GM21786 (cell line): ENCODE data around the gene CHRM4.

Experiments
- ATAC-seq: cut with Tn5 transposase; IDR thresholded peaks from one replicate; pipeline ENCODE4 v1.9.1; 2021; ENCODE audit not compliant: unreplicated experiment

Gene CHRM4

DNA sequence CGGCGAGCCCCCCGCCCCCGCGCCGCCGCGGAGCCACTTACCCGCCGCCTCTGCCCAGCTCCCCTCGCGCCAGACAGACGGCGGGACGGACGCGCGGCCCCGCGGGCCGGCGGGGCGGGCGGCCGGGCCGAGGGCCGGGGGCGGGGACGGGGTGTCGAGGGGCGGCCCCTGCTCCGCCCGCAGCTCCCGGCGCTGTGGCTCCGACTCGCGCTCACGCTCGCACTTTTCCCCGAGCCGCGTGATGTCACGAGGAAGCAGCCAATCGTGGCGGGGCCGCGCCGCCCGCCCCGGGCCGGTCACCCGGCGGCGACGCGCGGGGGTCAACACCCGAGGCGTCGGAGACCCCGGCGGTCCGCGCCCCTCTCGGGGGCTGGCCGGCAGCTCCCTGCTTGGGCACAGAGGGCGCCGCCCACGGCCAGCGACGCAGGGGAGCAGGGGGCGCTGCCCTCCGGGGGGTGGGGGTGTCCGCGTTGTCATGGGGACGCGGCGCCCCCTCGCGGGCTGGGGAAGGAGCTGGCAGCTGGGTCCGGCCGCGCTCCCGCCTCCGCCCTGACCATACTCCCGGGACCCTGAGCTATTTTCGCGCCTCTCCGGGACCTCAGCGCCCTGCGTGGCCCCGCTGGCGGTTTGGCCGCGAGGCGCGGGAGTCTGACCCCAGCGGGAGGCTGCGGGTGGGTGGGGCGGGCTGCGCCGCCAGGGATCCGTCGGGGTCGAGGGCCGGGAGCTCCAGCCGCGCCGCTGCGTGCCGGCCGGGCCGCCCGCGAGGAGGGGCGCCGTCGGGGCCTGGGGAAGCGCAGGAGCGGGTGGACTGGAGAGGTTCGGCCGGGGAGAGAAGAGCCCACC, at the start of gene CHRM4:
Gene CHRM4 (minus strand): TSS at position 199 of the 843 bp plus-strand sequence. CDS start 5,219 bp downstream, outside the sequence.
- no peak for ATAC-seq

DNA sequence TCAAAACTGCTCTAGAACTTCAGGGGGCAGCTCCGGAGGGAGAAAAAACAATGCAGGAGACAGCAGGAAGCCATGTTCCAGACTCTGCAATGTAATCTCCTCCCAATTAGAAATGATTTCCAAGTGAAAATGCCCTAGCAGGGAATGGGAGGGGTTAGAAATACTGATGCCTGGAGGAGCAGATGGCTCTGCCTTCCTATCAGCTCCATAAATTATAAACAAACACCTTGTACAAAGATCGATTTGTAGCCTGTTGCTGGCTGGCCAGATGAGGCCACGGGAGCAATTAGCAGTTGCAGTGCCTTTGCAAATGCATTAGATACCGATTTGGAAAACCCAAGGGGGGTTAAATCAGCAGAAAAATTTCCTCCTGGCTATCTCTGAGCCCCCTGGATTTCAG, 46.6 kb upstream of the CHRM4 start:
- ATAC-seq = no peak

DNA sequence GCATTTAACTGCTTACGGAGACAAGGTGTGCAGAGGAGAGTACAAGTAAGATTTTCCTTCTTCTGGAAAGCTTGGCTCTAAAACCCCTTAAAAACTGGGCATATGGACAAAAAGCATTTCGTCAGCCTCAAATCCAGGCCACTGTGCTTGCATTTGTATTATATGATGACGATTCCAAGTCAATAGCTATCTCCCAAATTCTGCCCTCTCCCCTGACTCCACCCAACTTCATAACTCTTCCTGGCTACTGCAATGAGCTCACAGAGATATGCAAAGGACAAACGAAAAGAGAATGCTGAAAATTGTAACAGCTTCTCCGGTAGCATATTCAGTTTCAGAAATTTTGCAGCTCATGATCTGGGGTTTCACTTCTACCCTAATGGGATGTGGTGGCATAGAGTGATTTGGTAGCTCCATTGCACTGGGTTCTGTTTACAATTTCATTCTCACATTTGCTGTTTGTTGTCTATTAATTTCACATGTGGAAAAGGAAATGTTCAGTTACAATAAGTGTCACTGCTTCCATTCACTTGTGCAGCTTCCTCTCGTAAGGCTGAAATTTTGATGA, 45.6 kb upstream of the CHRM4 start:
- no peak for ATAC-seq

GRCh38 chr11:46436113-46436512, 44.5 kb upstream of the CHRM4 start:
- ATAC-seq = no peak

GRCh38 chr11:46435679-46436078, 44.1 kb upstream of the CHRM4 start:
- no peak for ATAC-seq

GRCh38 chr11:46431211-46431610, 39.6 kb upstream of the CHRM4 start:
- ATAC-seq = no peak

DNA sequence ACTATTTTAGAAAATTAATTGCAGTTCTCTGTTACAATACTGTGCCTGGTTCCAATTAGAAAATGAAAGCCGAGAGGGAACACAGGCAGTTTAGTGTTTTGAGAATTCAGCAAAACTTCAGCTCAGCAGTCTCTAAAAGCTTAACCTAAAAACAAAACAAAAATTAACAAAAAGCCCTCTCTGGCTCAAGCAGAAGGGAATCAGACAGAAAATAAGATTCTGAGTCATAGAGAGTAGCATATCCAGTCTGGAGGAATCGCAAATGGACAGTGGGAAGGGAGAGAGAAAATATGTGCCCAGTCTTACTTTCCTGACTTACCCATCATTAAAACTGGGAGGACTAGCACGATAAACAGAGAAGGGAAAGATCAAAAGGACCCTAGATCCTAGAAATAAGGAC, 38.1 kb upstream of the CHRM4 start:
- no peak for ATAC-seq

- ATAC-seq = no peak
Observed at GRCh38 chr11:46427364-46427763, 35.8 kb upstream of the CHRM4 start.

DNA sequence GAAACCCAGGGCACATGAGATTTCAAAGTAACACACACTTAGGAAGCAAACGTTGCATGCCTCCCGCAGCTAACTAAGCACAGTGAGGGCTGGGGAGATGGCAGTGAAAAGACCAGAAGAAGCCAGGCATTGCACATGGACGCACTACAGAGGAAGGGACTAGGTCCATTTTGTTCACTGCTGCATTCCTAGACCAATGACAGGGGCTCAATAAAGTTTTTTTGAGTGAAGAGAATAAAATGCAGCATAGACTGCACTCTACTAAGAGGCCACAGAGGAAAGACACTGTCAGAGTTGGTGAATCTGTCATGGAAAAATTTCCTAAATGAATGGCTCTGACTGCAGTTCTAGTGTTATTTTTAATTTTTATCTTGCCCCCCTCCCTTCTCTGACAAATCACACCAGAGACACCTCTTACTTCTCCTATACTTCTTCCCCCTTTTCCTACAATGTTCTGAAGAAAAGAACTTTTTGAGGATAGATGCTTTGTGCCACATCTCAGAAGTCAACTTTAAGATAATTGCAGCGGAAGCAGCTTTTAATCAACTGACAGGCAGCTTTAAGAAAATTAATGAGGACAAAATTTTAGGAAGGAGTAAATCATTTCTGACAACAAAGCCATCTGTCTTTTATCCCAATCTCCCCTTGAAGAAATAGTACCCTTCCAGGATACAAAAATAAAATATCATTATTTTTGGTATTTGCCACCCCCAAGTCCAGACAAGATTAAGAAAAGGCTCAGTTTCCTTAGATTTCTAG, 34.8 kb upstream of the CHRM4 start:
- no peak for ATAC-seq

DNA sequence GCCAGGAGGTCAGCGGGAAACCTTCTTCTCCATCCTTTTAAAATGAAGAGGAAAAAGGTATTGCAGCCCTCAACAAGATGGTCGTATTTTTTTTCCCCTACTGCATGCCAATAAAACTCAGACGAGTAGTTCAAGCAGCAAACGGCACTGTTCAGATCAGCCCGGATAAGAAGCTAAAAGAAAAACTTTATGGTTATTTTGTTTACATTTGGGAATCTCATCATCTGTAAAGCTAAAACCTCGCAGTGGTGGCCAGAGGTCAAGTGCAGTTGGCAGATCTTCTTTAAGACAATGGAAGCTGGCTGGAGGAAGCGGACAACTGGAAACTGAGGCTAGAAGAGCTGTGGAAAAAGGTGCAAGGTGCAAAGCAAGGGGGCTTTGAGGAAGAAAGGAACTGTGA, 31.0 kb upstream of the CHRM4 start:
- no peak for ATAC-seq

GRCh38 chr11:46421257-46421880, 29.8 kb upstream of the CHRM4 start:
- ATAC-seq = no peak

DNA sequence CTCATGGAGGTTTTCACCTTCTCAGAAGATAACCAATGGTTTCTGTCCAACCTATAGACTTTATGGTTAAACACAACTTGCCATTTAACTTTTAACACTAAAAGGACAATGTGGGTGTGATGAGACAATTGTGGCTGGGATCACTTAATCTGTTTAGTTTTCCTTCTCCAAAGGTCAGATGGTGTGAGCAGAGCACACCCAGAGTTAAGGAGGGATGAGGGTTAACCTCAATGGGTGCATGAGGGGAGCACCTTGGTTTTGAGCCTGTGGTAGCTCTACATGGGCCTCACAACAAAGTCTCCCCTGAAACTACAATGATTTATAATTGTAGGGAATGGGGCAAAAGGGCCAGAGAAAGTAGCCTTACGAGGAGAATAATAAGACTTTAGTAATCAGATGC, 28.9 kb upstream of the CHRM4 start:
- no peak for ATAC-seq

DNA sequence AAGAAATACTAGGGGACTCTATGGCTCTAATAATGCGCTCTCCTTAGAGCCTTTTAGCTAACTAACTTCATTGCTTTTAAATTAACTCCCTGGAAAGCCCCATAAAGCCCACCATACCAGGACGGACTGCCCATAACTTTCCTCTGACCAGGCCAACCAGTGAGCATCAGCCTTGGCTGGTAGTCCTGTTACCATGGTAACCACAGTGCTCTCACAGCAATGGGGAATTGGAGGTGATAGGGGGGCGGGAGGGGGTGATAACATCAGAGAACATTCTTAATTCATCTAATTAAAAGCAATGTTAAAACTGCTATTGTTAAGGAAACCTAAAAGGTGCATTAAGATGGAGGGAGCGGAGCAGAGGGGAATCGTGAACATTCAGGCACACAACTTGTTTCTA, 27.2 kb upstream of the CHRM4 start:
- ATAC-seq = no peak

DNA sequence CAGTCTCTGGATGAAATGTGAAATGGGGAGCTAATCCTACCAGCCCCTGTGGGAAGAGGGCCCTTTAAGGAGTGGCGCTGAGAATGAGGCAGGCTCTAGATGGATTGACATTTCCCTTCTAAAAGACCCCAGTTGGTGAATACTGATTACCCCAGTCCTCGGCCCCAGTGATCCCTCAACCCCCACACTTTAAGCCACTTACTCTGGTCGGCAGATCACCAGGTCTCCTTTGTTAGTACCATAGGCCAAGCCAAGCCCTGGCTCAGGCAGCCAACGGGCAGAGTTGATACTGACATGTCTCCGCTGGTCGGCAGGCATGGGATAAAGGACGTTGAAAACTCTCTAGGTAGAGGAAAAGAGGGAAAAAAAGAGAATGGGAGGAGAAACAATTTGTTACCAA, 26.1 kb upstream of the CHRM4 start:
- no peak for ATAC-seq

DNA sequence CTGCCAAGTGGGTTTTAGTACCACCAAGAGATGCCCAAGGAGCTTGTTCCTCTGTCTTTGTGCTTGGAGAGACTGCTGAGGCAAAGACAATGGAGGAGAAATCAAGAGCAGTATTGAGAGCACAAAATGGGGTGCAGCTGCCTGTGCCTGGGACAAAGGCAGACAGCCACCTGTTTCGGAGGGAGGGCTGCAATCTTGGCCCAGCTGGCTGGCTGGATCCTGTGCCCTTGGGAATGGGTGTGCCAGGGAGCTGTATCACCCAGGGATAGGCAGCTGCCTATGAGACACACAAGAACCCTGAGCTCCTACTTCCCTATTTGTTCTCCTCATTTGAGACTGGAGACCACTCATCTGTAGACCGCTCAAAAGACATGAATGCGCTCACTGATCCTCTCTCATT, 23.3 kb upstream of the CHRM4 start:
- no peak for ATAC-seq

DNA sequence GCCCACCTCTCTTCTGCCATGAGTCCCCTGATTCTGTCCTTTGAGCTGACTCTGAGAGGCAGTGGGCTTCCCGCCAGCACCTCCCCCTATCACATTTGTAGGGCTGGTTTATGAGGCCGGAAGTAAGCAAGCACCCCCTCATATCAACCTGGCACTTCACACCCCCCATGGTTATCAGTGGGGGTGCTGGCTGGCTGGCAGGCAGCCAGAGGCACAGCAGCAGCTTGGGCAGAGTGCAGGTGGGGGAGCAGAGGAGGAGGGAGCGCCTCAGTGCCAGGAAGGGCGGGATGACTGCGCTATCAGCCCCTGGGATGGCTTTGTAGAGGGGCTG, 22.9 kb upstream of the CHRM4 start:
- ATAC-seq = no peak

GRCh38 chr11:46413760-46414465, 22.3 kb upstream of the CHRM4 start:
- ATAC-seq = no peak

DNA sequence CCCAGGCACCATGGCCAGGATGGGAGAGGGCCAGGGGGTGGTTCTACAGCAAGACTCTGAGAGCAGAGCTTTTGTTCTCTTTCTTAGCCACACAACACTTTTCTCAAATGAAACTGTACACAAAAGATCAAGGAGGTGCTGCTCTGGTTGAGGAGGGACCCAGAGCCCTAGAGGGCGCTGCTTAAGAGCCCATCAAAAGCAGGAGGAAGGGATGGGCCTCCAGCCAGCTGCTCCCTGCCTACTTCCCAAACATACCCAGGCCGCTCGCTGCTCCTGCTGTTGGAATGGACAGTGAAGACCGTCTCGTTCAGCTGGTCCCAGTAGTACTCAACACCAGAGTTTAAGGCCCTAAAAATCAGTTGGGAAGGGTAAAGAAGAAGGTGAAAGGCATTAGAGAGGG, 18.4 kb upstream of the CHRM4 start:
- no peak for ATAC-seq

- no peak for ATAC-seq
Observed at GRCh38 chr11:46408407-46408986, 16.9 kb upstream of the CHRM4 start.

- ATAC-seq = no peak
Observed at GRCh38 chr11:46407635-46408034, 16.1 kb upstream of the CHRM4 start.
